Epidermal melanocyte (primary cell): ENCODE data around the gene FMO2.
"Not testable (repeated sequence)": the region's sequence is repeated elsewhere in the genome, so short reads cannot be mapped to it uniquely, and the experiment has no call there.

Experiments used
- DNase-seq: peaks from one replicate; pipeline ENCODE4 v3.0.0; 2011; ENCODE audit warnings: low spot score; ENCODE audit not compliant: insufficient read length

The FMO2 gene

DNA sequence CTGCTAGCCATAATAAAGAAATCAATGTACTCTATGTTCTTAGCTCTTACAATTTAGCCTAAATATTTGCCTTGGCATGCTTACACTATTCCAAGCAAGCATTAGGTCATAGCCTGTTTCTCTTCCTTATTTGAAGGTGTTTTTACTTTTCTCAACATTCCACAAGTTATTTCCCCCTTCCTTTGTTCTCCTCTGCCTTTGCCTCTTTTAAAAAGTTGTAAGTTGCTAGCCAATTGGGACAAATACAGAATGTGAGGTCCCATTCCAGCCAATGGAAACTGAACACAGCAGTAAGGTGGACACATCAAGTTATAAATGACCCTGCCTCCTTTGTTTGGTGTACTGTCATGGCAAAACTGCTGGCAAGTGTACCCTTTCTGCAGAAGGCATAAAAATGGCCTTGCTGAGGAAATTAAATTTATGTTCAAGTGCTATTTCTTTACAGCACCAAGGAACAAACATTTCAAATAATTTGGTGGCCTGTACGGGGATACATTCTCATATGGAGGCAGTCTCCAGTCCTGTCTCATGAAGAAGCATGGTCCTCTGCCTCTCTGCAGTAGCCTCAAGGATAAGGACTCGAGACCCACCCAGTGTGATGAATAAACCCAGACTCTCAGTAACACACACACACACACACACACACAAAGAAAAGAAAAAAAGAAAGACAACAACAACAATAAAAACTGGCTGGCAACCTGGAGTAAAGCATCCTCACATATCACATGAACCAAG is 34.4 kb downstream of the FMO2 start:
- no peak for DNase-seq

DNA sequence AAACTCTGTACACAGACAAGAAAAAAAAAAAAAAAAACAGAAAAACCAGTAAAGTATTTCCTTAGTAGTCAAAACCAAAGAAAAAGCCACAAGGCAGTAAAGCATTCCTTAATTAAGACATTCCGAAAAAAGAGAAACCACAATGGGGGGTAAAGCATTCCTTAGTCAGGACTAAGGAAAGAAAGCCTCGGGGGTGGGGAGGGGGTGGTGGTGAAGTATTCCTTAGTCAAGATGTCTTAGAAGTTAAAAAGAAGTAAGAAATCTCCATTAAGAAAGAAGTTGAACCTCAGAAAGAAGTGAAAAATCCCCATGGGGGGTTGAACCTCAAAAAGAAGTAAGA is 35.0 kb downstream of the FMO2 start:
- DNase-seq: peak; percentile 63

DNA sequence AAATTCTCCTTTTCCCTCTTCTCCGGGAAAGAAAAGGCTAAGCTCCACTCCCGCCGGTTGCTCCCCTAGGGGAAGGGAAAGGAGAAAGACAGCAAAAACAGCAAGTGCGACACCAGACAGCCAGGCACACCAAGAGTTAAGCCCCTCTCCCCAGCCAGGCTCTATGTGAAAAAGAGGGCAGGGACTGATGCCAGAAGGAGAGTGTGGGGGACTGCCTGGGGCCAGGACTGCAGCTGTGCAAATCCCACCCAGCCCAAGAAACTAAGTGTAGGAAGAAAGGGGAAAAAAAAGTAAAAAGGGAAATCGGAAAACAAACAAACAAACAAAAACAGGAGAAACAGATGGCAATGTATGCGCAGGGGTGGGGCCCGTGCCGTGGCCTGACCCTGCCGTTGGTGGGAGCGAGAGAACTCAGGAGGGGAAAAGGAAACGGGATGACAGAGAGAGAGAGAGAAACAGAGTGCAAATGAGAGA is 35.5 kb downstream of the FMO2 start:
- DNase-seq: no peak

DNA sequence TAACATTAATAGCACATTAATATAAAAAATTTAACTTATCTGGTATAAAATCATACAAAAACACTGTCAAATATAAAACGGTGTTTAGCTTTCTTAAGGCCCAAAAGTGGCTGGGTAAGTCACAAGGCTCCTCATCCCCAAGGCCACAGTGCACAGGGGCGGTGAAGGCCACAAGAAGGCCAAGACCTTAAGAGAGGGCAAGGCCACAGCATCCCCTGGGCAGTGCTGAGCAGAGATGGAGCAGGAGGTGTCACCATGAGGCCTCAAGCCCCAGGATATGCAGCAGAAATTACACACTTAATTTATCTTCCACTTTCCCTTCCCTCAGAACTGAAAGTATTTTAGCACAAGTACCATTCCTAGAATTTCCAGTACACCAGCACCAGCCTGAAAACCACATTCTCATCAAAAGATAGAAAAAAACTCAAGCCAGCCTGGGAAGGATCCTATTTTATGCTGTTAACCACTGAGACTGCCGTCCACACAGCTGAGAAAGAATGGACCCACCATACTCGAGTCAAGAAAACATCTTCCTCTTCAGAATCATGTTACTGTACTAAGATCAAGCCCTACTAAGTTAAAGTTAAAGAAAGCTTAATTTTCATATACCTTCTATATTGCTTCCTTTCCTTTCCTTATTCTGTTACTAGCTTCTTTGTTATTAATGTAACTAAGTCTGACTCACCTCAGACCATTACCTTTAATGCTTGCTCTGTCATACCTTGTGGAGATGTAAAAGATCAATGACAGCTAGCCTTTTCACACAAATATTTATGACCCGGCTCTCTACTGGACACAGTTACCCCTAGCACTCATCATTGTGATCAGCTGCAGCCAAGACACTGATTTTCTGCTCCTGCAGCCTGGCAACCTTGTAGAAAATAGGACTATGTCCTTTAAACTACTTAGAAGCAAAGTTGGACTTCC is 36.8 kb downstream of the FMO2 start:
- DNase-seq: no peak

DNA sequence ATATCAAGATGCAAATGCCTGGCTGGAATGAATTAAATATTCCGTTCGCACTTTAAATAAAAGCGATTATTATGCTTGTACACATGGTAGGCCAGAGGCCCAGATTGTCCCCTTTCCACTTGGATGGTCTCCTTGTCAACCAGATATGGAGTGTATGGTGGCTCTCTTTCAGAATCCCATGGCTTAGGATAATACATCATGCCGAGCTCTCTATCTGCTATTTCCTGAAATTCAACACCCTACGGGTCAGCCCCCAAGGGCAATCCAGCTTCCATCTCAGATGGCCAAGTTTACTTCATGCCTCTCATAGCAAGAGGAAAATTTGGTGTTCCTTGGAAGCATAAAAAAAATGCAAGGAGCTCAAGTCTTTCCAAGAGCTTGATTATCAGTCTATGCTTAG is 37.8 kb downstream of the FMO2 start:
- DNase-seq: no peak

DNA sequence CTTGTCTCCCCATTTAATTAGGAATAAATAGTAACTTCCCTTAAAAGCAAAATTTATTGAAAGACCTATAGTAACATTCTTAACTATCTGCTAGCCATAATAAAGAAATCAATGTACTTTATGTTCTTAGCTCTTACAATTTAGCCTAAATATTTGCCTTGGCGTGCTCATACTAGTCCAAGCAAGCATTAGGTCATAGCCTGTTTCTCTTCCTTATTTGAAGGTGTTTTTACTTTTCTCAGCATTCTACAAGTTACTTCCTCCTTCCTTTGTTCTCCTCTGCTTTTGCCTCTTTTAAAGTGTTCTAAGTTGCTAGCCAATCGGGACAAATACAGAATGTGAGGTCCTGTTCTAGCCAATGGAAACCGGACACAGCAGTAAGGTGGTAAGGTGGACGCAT is 39.2 kb downstream of the FMO2 start:
- DNase-seq: not testable (repeated sequence)

DNA sequence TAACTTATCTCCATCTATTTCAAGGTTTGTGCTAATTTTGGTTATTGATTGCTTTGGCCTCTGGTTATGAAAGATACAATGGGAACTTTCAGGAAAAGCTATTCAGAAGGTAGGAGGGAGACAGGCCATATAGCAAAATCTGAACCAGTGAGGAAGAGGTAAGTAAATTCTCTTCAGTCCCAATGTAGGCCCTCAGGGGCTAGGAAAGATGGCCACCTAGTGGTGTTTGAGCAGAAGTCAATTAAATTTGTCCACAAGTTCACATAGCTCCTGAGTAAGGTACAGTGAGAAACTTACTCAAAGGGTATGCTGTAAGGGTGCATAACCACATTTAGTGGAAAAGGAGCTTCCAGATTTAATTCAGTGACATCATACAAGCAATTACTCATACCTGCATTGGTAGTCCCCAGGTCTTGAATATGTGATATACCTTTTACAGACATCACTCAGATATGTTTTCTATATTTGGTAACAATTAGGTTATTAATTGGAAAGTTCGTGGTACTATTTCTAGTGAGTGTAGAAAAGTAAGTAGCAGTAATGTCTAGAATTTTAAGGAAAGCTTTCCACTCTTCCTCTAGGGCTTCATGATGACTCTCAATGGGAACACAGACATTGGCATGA is 41.8 kb downstream of the FMO2 start:
- DNase-seq: peak; percentile 56

DNA sequence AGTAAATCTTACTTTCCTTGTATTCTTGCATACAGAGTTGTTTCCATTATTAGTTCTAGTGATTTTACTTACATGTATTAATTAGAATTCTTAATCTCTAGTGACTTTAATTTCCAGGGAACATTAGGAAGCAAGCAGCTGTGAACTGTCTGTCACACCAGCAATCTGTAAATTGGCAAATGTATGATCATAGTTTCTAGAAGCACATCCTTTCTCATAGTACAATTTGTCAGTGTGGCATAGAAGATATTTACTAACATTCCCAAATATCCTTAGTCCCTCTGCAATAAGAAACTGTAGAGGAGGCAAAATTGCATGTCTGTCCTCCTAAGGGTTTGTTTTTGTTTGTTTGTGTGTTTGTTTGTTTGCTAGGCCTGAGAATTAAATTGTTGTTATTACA is 46.2 kb downstream of the FMO2 start:
- no peak for DNase-seq

DNA sequence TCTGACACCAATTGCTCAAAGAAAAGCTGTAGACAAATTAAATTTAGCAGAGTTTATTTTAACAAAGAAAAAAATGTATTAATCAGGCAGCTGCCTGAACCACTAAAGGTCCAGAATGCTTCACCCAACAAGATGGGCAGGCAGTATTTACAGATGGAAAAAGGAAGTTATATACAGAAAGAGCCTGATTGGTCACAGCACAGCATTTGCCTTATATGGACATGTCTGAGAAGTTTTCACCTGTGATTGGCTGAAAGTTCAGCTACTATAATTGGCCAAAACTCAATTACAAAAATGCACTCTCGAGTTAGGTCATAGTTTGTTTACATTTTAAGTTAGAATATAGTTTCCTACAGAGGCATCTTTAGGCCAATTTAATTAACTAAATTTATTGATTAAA is 48.1 kb downstream of the FMO2 start:
- DNase-seq: no peak

DNA sequence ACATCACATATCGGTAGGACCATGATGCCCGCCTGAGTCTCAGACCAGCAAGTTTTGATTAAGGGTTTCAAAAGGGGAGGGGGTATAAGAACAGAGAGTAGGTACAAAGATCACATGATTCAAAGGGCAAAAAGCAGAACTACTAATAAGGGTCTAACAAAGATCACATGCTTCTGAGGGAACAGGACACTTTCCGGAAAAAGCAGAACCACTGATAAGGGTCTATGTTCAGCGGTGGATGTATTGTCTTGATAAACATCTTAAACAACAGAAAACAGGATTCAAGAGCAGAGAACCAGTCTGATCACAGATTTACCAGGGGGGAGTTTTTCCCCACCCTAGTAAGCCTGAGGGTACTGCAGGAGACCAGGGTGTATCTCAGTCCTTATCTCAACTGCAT is 51.1 kb downstream of the FMO2 start:
- not testable (repeated sequence) for DNase-seq

DNA sequence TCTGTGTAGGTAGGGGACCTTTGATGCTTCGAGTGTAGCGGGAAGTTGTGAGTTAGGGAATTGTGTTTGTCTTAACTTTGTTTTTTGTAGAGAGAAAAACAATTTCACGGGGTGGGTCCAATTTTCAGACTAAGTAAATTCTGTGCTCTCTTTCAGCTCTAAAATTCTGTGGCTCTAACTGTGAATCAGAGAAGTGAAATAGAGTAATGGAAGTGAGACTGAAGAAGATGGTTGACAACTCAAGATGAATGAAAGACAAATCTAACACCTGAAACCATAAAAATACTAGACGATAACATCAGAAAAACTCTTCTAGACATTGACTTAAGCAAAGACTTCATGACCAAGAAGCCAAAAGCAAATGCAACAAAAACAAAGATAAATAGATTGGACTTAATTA is 58.8 kb downstream of the FMO2 start:
- no peak for DNase-seq

DNA sequence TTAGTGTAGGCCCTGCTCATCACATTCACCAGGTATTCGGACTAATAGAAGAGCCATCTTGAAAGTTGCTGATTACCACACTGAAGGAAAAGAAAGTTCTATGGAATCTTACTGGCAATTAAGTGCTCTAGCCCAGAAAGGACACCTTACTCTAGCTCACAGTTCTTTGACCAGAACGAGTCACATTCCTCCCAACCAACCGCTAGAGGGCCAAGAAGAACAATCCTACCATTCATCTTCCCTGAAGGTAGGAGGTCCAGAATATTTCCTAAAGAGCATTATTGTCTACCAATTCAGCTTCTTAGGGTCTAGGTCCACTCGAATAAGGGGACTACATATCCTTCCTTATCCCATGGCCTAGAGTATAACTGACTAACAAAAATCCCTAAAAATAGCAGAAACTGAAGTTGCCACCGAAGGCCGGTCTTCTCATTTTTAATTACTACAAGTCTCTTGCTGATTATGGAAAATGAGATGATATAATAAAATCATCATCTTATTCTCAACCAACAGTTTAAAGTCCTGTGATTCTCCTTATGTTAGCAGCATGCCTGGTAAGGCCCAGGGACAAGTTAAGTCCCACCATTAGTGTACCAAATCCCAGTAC is 60.5 kb downstream of the FMO2 start:
- peak; percentile 66 for DNase-seq

DNA sequence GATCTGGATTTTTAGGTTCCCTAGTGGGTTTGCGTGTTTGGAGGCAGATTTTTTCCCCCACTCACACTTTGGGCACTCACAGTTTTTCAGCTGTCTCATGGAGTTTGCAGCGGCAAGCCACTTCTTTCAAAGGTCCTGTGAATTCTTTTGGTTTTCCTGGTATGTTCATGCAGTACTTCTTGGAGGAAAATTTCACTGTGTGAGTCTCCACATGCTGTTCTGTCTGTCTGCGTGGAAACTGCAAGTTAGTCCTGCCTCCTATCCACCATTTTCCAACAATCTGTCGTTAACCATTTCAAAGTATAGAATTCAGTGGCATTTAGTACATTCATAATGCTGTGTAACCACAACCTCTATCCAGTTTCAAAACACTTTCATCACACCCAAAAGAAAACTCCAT is 62.4 kb downstream of the FMO2 start:
- no peak for DNase-seq

DNA sequence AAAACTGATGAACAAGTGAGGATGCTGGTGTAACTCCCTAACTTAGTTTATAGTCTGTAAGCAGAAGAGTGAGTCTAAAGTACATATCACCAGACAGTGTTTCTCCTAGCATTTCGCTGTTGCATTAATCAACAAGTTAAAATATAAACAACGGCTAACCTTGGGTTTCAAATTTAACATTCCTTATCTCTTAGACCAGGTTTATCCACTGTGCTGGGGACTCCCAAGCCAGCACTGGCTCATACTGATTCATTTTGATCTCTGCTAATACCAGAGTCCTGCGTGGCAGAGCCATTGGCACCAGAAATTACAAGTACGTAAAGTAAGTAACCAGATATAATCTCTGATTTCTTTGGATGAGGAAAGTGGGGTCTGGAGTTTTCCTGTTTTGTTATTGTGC is 63.2 kb downstream of the FMO2 start, which contains the start of gene FMO1:
Gene FMO1 (plus strand): TSS at position 193 of the 400 bp plus-strand sequence. CDS start 9,594 bp downstream, outside the sequence.
- DNase-seq: no peak

DNA sequence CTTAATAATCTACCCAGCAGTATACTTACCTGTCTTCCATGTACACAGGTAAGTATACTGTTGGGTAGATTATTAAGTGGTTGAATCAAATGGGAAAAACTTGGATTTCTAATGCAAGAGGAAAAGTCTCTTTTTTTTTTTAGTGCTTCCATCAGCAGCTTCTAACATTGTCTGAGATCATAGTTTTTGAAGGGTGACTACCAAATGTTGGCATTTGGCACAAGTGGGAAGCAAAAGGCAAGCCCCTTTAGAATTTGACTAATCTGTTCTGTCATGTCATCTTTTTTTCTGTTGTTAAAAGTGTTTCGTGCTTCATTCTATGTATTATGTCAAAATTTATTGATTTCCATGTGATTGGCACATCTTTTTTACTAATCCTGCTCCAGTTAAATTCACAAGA is 63.7 kb downstream of the FMO2 start:
- DNase-seq: no peak

DNA sequence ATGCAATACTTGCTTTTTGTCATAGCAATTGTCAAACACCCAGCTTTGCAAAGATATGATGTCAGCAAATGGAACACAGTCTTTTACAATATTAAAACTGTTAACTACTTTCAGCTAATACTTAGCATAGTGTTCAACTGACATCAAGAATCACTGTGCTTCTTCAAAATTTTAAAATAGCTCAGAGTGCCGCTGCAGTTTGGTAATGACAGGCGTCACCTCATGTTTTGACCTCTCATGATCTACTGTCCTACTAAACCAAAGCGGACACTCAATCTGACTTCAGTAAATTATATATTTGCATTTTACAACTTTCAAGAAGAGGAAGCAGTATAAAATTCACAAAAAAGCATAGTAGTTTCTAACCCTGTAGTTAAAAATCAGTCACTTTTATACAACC is 65.2 kb downstream of the FMO2 start:
- DNase-seq: no peak

DNA sequence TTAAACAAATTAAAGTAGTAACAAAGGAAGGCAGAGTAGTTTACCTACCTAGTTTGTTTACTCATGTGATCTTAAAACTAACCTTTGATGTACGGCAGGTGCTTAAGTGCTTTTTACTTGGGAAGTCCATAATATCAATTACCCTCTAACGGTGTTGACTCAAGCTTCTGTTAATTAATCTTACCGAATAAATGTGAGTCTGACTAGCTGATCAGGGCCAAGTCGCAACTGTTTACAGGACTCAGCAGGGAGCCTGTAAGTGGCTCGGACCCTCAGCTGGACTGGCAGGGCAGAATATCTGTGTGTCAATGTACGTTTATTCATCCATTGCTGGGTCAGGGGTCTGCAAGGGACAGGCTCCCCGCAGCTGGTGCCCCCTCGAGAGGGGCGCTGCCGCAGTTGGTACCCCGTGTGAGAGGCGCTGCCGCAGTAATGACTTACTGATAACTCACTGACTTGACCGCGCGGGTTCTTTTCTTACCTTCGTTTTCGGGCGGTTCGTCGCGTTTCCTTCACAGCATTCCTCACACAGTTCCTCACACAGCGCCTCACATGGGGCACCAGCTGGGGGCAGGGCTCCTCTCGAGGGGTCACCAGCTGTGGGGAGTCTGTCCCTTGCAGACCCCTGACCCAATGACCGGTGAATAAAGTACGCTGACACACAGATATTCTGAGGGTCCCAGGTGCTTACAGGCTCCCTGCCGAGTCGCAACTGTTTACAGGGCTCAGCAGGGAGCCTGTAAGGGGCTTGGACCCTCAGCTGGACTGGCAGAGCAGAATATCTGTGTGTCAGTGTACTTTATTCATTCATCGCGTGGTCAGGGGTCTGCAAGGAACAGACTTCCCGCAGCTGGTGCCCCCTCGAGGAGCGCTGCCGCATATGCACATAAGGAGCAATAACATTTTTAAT is 66.2 kb downstream of the FMO2 start:
- DNase-seq: no peak

DNA sequence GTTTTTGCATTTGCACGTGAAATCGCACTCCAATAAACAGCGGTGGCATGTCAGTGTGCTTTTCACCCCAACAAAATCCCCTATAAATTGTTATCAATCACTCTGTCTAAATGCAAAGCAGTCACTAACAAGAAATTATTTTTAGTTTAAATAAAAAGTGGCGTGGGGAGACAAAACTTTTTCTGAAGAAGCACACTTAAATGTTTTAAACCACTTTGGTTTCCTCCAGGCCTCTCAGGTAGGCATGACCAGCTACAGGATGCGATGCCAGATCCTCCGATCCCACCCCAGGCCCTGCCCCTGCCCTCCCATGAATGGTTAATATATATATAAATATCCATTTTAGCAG is 66.8 kb downstream of the FMO2 start:
- no peak for DNase-seq

DNA sequence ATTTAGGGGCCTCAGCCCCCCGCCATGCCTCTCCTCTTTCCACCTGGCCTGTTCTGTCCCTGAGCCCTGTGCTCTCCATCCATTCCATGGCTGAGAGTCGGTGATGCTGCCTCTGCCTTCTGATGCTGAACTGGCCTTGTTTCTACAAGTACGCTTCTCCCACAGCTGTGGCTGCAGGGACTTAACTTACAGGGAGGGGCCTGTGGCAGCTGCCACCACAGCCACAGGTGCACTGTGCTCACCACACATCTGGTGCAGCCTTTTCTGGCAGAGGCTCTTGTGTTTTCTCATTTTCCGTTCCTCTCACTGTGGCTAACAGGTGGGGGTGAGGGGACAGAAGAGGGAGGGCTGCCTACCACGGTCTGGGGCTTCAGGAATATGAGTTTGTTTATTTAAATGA is 67.4 kb downstream of the FMO2 start:
- no peak for DNase-seq

DNA sequence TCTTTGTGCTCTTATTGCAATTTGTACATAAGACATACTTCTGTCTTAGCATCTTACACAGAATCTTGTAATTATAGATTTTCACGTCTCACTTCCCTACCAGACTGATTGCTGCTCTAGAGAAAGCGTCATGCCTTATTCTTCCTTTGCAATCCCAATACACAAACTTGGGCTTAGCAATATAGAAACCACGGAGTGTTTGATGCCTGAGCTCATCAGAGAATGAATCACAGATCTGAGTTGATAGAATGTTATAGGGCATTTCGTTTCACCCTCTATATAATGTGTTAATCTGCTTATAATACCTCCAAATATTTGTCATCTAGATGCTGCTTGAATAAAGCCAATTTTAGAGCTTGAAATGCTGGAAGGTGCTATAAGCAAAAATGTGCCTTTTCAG is 69.8 kb downstream of the FMO2 start:
- no peak for DNase-seq
